ENCODE data around the gene ABHD14A. TPM values are rescaled to one million over a fixed set of nuclear protein-coding genes. Genes with fewer than 3 reads are reported as not detected.

The ABHD14A gene
- total RNA-seq, 2 experiments from 2014 or later: 7.5 to 8.9 TPM

GRCh38 chr3:52013802-52014598 is 39.1 kb downstream of the ABHD14A start:
- DNase-seq (ENCODE audit: low spot score): no peak
- Histone ChIP-seq H3K9me2 (ENCODE audit: insufficient read depth, low read length) (no peaks in the 10 kb centered on the region), H4K20me1 (ENCODE audit: insufficient read depth, low read length) (no peaks in the 10 kb centered on the region), H2AFZ (ENCODE audit: low read length) (no peak overlapping the region), H3K4me2 (ENCODE audit: low read length) (no peak overlapping the region), H3K27ac (ENCODE audit: low read depth, low read length, poor library complexity, severe bottlenecking) (no peak overlapping the region), H3K4me3 (ENCODE audit: low read depth, low read length, poor library complexity, severe bottlenecking) (no peak overlapping the region), H3K36me3 (ENCODE audit: insufficient read depth, low read length) (no peaks in the 10 kb centered on the region), H3K9me3 (ENCODE audit: low read length) (no peaks in the 10 kb centered on the region), H3K79me2 (ENCODE audit: insufficient read depth, low read depth, low read length) (no peaks in the 10 kb centered on the region), H3K4me1 (ENCODE audit: insufficient read depth, low read length, poor library complexity, severe bottlenecking) (peaks cover 8% of the 10 kb centered on the region)
- ChIA-PET POLR2A (interaction anchor here (2.0 kb wide), 1 partner anchor 12 kb away, joined by 4 read pairs; no protein-coding TSS in a partner anchor), CTCF (ENCODE audit: unreplicated experiment) (no interaction called here)
- no TSS peak for BruUV-seq (replicated peaks)
- intact Hi-C loops (cut with micrococcal nuclease; ENCODE audit: unreplicated experiment): no loop called here
- no peak for TF ChIP-seq CTCF (conservative IDR thresholded peaks at IDR 0.05; ENCODE audit: low read length)
- no peak for TF ChIP-seq EZH2phosphoT487 (IDR thresholded peaks at IDR 0.05; ENCODE audit: borderline replicate concordance, low read depth, low read length)

- H3K27ac ChIP-seq (ENCODE audit: low read depth, low read length, poor library complexity, severe bottlenecking): no peak overlapping the region
- H3K9me3 ChIP-seq (ENCODE audit: low read length): no peaks in the 10 kb centered on the region
- intact Hi-C loops (cut with micrococcal nuclease; ENCODE audit: unreplicated experiment): no loop called here
- TF ChIP-seq EZH2phosphoT487 (IDR thresholded peaks at IDR 0.05; ENCODE audit: borderline replicate concordance, low read depth, low read length): no peak
- peak; percentile 53 for TF ChIP-seq CTCF (conservative IDR thresholded peaks at IDR 0.05; ENCODE audit: low read length)
- no peaks in the 10 kb centered on the region for H4K20me1 ChIP-seq (ENCODE audit: insufficient read depth, low read length)
- no TSS peak for BruUV-seq (replicated peaks)
- H3K4me3 ChIP-seq (ENCODE audit: low read depth, low read length, poor library complexity, severe bottlenecking): no peak overlapping the region
- no peak overlapping the region for H3K4me2 ChIP-seq (ENCODE audit: low read length)
- ChIA-PET POLR2A (no interaction called here), CTCF (ENCODE audit: unreplicated experiment) (no interaction called here)
- no peak for DNase-seq (ENCODE audit: low spot score)
- H3K4me1 ChIP-seq (ENCODE audit: insufficient read depth, low read length, poor library complexity, severe bottlenecking): peaks cover 8% of the 10 kb centered on the region
- H3K79me2 ChIP-seq (ENCODE audit: insufficient read depth, low read depth, low read length): no peaks in the 10 kb centered on the region
- H3K9me2 ChIP-seq (ENCODE audit: insufficient read depth, low read length): no peaks in the 10 kb centered on the region
- no peaks in the 10 kb centered on the region for H3K36me3 ChIP-seq (ENCODE audit: insufficient read depth, low read length)
- H2AFZ ChIP-seq (ENCODE audit: low read length): no peak overlapping the region
Measured at GRCh38 chr3:52014613-52015012, 39.7 kb downstream of the ABHD14A start.

Data from OCI-LY7 (cell line).